NCI-H524 (cell line): ENCODE results near the gene A2M.

Experiments used
- DNase-seq, 2 experiments: peaks; one replicate each; lab custom pipeline; 2025; lab: John Stamatoyannopoulos, UW

Gene A2M

GRCh38 chr12:9039397-9039977 lies 76.2 kb downstream of the A2M start:
- peak in 1 of 2 experiments; percentile 59 for DNase-seq

GRCh38 chr12:9037431-9037830 lies 78.3 kb downstream of the A2M start:
- no peak for DNase-seq

GRCh38 chr12:9036227-9036626 lies 79.5 kb downstream of the A2M start:
- no peak for DNase-seq

DNA sequence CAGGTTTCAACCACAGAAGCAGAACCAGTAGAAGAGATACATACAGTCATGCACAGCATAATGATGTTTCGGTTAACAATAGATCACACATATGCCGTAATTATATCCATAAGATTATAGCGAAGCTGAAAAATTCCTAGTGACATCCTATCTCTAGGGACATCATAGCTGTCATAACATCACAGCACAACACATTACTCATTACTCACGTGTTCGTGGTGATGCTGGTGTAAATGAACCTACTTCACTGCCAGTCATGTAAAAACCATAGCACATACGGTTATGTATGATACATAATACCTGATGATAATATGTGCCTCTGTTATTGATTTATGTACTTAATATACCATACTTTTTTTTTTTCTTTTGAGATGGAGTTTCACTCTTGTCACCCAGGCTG lies 81.6 kb downstream of the A2M start:
- DNase-seq, result no peak

DNA sequence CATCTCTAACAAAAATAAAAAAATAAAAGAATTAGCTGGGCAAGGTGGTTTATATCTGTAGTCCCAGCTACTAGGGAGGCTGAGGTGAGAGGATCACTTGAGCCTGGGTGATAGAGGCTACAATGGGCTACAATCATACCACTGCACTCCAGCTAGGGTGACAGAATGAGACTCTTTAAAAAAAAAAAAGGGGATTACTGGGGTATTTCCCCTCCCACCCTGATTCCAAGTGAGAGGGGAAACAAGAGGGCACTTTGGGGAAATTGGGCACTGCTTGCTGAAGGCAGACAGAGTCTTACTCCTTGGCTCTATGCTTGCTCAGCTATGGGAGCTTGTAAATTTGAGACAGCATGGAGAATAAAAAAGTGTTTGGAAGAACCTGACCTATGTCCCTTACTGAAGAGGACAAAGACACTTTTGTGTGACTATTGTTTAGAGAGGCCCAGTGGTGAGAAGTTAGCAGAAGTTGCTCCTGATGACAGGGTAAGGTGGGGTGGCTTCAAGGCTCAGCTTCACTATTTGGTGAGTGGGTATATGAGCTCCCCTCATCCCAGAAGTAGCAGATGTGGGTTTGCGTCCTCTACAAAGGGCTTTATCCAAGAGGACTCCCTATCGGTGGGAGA lies 82.3 kb downstream of the A2M start:
- no peak for DNase-seq

DNA sequence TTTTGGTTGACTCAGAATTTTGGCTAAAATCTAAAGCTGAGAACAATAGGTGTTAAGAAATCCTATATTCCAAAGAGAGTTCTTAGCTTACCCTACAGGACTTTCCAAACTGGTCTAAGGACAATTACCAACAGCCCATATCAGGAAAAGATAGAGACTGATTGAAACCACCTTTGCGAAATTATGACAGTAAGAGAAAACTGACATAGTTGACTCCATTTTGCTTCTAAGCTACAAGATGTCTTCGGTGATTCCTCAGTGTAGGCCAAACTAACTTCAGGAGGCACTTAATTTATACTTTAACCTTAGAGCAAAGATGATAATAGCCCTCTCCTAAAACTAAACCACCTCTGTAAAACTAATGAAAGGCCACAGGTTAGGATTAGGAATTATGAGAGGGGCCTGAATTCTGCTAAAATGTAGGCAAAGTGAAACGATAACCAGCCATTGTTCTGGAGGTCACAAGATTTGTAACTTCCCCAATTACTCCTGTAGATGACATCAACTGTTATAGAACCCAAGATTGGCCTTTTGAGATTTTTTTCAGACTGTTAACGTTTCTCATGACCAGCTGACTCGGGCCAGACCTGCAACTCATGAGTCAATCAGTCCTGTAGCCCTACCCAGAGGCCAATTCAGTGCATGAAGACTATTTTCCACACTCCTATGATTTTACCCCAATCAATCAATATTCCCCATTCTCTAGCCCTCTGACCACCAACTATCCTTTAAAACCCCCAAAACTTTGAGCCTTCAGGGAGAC lies 83.3 kb downstream of the A2M start:
- no peak for DNase-seq

- no peak for DNase-seq
These were observed 84.9 kb downstream of the A2M start for GRCh38 chr12:9030776-9031175.

DNA sequence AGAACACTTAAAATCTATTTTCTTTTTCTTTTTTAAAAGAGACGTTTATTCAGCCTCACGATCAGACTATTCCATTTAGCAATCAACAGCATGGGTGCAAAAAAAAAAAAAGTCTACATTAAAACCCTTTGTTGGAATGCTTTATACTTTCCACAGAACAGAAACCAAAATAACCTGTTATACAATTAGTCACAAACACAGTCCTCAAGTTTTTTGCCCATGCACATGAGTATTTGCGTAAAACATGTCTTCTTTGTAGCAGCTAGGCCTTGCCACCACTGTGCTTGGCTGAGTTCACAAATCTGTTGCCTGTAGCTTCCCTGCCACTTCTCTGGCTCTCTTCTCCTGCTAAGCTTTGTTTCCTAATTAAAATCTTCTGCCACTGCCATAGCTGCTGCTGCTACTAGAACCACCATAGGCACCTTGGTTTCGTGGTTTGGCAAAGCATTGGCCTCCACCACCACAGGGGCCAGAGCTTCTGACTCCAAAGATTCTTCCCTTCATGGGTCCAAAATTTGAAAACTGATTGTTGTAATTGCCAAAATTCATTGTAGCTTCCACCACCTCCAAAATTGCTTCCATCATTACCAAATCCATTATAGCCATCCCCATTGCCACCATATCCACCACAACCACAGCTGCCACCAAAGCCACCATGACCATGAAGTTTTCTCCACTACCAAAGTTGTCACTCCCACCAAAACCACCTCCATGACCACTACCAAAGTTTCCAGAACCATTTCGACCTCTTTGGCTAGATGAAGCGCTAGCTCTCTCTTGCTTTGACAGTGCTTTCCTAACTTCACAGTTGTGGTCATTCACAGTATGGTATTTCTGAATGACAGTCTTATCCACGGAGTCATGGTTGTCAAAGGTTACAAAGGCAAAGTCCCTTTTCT lies 88.3 kb downstream of the A2M start:
- DNase-seq, result no peak

DNA sequence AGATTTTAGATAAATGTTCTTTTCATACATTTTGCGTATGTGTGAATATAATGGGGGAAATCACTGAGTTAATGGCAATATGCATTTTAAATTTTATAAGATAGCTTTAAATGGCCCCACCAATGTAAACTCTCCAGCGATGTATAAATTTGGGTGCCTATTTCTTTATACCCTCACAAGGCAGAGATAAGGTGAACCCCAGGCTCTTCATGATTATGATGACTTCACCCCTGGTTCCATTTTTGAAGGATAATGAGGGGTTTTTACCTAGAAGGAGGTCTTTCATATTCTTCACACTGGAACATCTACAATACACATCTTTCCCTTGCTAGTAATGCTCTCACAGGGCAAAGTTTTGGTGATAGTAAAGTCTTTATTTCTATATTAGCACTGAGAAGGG lies 91.2 kb downstream of the A2M start:
- no peak for DNase-seq

- no peak for DNase-seq
These were observed 93.1 kb downstream of the A2M start for GRCh38 chr12:9022592-9022991.
